H1 (cell line): ENCODE results near the gene PLPP7. TPM values are rescaled to one million over a fixed set of nuclear protein-coding genes. Genes with fewer than 3 reads are reported as not detected.

ENCODE experiments used
- CTCF ChIA-PET: fragments of 300-600 bp; sonication (Branson Sonifier 250); formaldehyde crosslinking; loops from one replicate; lab custom pipeline; 2021; ENCODE audit not compliant: partially characterized antibody; lab: Charles Lee
- POLR2A ChIA-PET: fragments of 300-600 bp; sonication (Branson Sonifier 250); formaldehyde crosslinking; loops from one replicate; lab custom pipeline; 2021; ENCODE audit warnings: inconsistent platforms; ENCODE audit not compliant: partially characterized antibody; lab: Charles Lee
- DNase-seq, 2 experiments: peaks; one replicate each; pipeline versions ENCODE4 v3.0.0 to v3.0.0-alpha.2; 2010 to 2022; ENCODE audit warnings: low spot score in 2 of 2, low read depth in 1 of 2, mixed read lengths in 1 of 2
- FAIRE-seq: peaks from 2 replicates; lab custom pipeline; 2011; peaks lifted over from hg19 to GRCh38; lab: Jason Lieb, UNC
- H2AFZ ChIP-seq: 2 replicates; pipeline ENCODE4 v1.8.1; 2012; ENCODE audit warnings: low read length, inconsistent platforms
- H2AK5ac ChIP-seq: 2 replicates; pipeline ENCODE4 v1.6.1; 2013; ENCODE audit warnings: low read depth, low read length
- H2BK120ac ChIP-seq: replicated peaks from 2 replicates; pipeline ENCODE3; 2013; ENCODE audit warnings: low read depth, low read length, inconsistent platforms
- H2BK12ac ChIP-seq: 2 replicates; pipeline ENCODE4 v1.6.1; 2013; ENCODE audit warnings: low read depth, low read length
- H2BK15ac ChIP-seq: 2 replicates; pipeline ENCODE4 v1.6.1; 2013; ENCODE audit warnings: low read length
- H2BK20ac ChIP-seq: 2 replicates; pipeline ENCODE4 v1.6.1; 2013; ENCODE audit warnings: low read length
- H2BK5ac ChIP-seq: 2 replicates; pipeline ENCODE4 v1.6.1; 2013; ENCODE audit warnings: low read depth, low read length
- H3K14ac ChIP-seq: 2 replicates; pipeline ENCODE4 v1.6.1; 2013; ENCODE audit warnings: inconsistent platforms; ENCODE audit not compliant: insufficient read length
- H3K18ac ChIP-seq: 2 replicates; pipeline ENCODE4 v1.6.1; 2013; ENCODE audit warnings: low read length; ENCODE audit errors: extremely low read depth
- H3K23ac ChIP-seq: 2 replicates; pipeline ENCODE4 v1.6.1; 2013; ENCODE audit warnings: inconsistent platforms; ENCODE audit not compliant: insufficient read length
- H3K23me2 ChIP-seq: 2 replicates; pipeline ENCODE4 v1.6.1; 2013; ENCODE audit warnings: low read depth, low read length
- H3K27ac ChIP-seq: 2 replicates; pipeline ENCODE4 v1.6.1; 2011; ENCODE audit warnings: low read depth, low read length, inconsistent platforms
- H3K27me3 ChIP-seq, 4 experiments: replicated peaks in 1 of 4; 1 replicate in 1 of 4; 2 replicates in 3 of 4; pipeline versions ENCODE4 v1.6.1 to v1.8.1; 2011 to 2013; ENCODE audit warnings: low read length in 3 of 4, mild to moderate bottlenecking in 3 of 4, inconsistent platforms in 2 of 4, mixed read lengths in 2 of 4, moderate library complexity in 1 of 4; ENCODE audit not compliant: control insufficient read depth in 3 of 4, insufficient read depth in 3 of 4; ENCODE audit errors: extremely low read depth in 1 of 4
- H3K36me3 ChIP-seq, 4 experiments: 2 replicates each; pipeline versions ENCODE4 v1.6.1 to v1.8.1; 2011 to 2013; ENCODE audit warnings: mild to moderate bottlenecking in 4 of 4, low read length in 3 of 4, moderate library complexity in 2 of 4, control low read depth in 1 of 4, inconsistent platforms in 1 of 4; ENCODE audit not compliant: insufficient read depth in 4 of 4, control insufficient read depth in 2 of 4
- H3K4ac ChIP-seq: replicated peaks from 2 replicates; pipeline ENCODE3; 2013; ENCODE audit warnings: low read length, low read depth, mixed read lengths, inconsistent platforms; ENCODE audit not compliant: insufficient read length
- H3K4me1 ChIP-seq, 4 experiments: replicated peaks in 1 of 4; 1 replicate in 1 of 4; 2 replicates in 3 of 4; pipeline versions ENCODE4 v1.6.1 to v1.8.1; 2011 to 2013; ENCODE audit warnings: low read length in 3 of 4, inconsistent platforms in 2 of 4, mixed read lengths in 1 of 4; ENCODE audit not compliant: insufficient read depth in 4 of 4, control insufficient read depth in 3 of 4
- H3K4me2 ChIP-seq, 2 experiments: 2 replicates each; pipeline versions ENCODE4 v1.6.1 to v1.8.1; 2011 to 2013; ENCODE audit warnings: low read depth in 2 of 2, low read length in 2 of 2, control low read depth in 1 of 2, inconsistent platforms in 1 of 2, mild to moderate bottlenecking in 1 of 2; ENCODE audit not compliant: insufficient read depth in 1 of 2
- H3K4me3 ChIP-seq, 4 experiments: fragments of 200-600, 300-600 bp in 1 of 4; sonication (generic), shearing (Covaris generic), sonication (Bioruptor Twin) in 1 of 4; 2 replicates each; pipeline versions ENCODE4 v1.5.1 to v1.8.1; 2011 to 2016; ENCODE audit warnings: low read length in 4 of 4, low read depth in 3 of 4, control low read depth in 2 of 4, inconsistent platforms in 2 of 4, mild to moderate bottlenecking in 2 of 4, mixed read lengths in 1 of 4, moderate library complexity in 1 of 4; ENCODE audit not compliant: insufficient read depth in 2 of 4; ENCODE audit errors: extremely low read depth in 1 of 4
- H3K56ac ChIP-seq: replicated peaks from 2 replicates; pipeline ENCODE3; 2013; ENCODE audit warnings: low read depth, mild to moderate bottlenecking, mixed read lengths, low read length, inconsistent platforms; ENCODE audit not compliant: insufficient read length
- H3K79me1 ChIP-seq: 2 replicates; pipeline ENCODE4 v1.6.1; 2013; ENCODE audit warnings: low read depth, low read length, control low read depth
- H3K79me2 ChIP-seq, 2 experiments: 2 replicates each; pipeline versions ENCODE4 v1.6.1 to v1.8.1; 2012 to 2013; ENCODE audit warnings: low read length in 2 of 2, mild to moderate bottlenecking in 2 of 2, inconsistent platforms in 1 of 2; ENCODE audit not compliant: insufficient read depth in 2 of 2, control insufficient read depth in 1 of 2
- H3K9ac ChIP-seq, 4 experiments: replicated peaks in 1 of 4; 1 replicate in 1 of 4; 2 replicates in 3 of 4; pipeline versions ENCODE4 v1.6.1 to v1.8.1; 2011 to 2013; ENCODE audit warnings: low read depth in 3 of 4, low read length in 3 of 4, control low read depth in 2 of 4, mild to moderate bottlenecking in 2 of 4, moderate library complexity in 2 of 4, inconsistent platforms in 1 of 4; ENCODE audit errors: extremely low read depth in 1 of 4
- H3K9me3 ChIP-seq, 2 experiments: 2 replicates each; pipeline versions ENCODE4 v1.6.1 to v1.8.1; 2012 to 2013; ENCODE audit warnings: mild to moderate bottlenecking in 2 of 2, moderate library complexity in 2 of 2, control low read depth in 1 of 2, inconsistent platforms in 1 of 2, low read depth in 1 of 2, low read length in 1 of 2, mixed read lengths in 1 of 2; ENCODE audit not compliant: insufficient read depth in 2 of 2
- H4K20me1 ChIP-seq, 2 experiments: replicated peaks in 1 of 2; 2 replicates each; pipeline versions ENCODE3 to v1.8.1; 2011 to 2013; ENCODE audit warnings: inconsistent platforms in 2 of 2, low read length in 2 of 2, mild to moderate bottlenecking in 1 of 2; ENCODE audit not compliant: insufficient read depth in 2 of 2, control insufficient read depth in 1 of 2
- H4K5ac ChIP-seq: 2 replicates; pipeline ENCODE4 v1.6.1; 2013; ENCODE audit warnings: low read length, low read depth, mixed read lengths, inconsistent platforms; ENCODE audit not compliant: insufficient read length
- H4K8ac ChIP-seq: 2 replicates; pipeline ENCODE4 v1.8.0; 2013; ENCODE audit warnings: mild to moderate bottlenecking, moderate library complexity, low read length, inconsistent platforms; ENCODE audit not compliant: insufficient read depth; ENCODE audit errors: extremely low read depth
- H4K91ac ChIP-seq: replicated peaks from 2 replicates; pipeline ENCODE3; 2013; ENCODE audit warnings: low read length, mixed read lengths, inconsistent platforms; ENCODE audit not compliant: insufficient read length
- CBX5 ChIP-seq: fragments of 300-800, 300-1000 bp; sonication (generic); IDR thresholded peaks from 2 replicates; pipeline ENCODE4 v1.7.1; 2016; ENCODE audit warnings: antibody characterized with exemption, low read length, low read depth
- RFX5 ChIP-seq: IDR thresholded peaks from 2 replicates; pipeline ENCODE4 v1.6.1; 2011; ENCODE audit warnings: low read depth, low read length, improper control_type of control experiment, borderline replicate concordance
- WGBS, 2 experiments: shearing (Covaris generic) in 1 of 2; methylation state at CpG; one replicate each; pipeline versions ENCODE4 v1.1.6 to v1.1.7; 2013 to 2015; ENCODE audit warnings: low lambda C conversion rate in 2 of 2, mixed read lengths in 2 of 2, inconsistent platforms in 1 of 2, low coverage in 1 of 2, missing lambda C conversion rate in 1 of 2; ENCODE audit not compliant: insufficient replicate concordance in 2 of 2, insufficient coverage in 1 of 2, insufficient read length in 1 of 2; ENCODE audit errors: extremely low coverage in 1 of 2, missing lambda C conversion rate in 1 of 2; 5-methylcytosine and 5-hydroxymethylcytosine counted together
- polyA plus RNA-seq, 7 experiments: library from polyadenylated mRNA; depleted of rRNA in 3 of 7; stranded (reverse) in 5 of 7; unstranded in 2 of 7; fragments of >200 nt in 5 of 7; fragments of 200-250 nt in 2 of 7; gene quantifications; 1 replicate in 5 of 7; 2 replicates in 1 of 7; 4 replicates in 1 of 7; pipeline versions ENCODE4 v1.2.1 to v1.2.3, GENCODE V29; 2011 to 2013; ENCODE audit warnings: missing spikeins in 2 of 7, mixed read lengths in 2 of 7
- total RNA-seq: library from RNA; stranded (reverse); fragmentation: NEBNext Ultra II Directional; extraction: Animal tissue kit (Norgen Biotek cat#: 25700); gene quantifications from 2 replicates; pipeline ENCODE4 v1.2.1, GENCODE V29; 2021

Gene PLPP7
- total and polyA plus RNA-seq, 2 of the 8 experiments (the other 6 are each of a cell fraction or from before 2014, with no cell fraction given), result 3.4 to 3.9 TPM

DNA sequence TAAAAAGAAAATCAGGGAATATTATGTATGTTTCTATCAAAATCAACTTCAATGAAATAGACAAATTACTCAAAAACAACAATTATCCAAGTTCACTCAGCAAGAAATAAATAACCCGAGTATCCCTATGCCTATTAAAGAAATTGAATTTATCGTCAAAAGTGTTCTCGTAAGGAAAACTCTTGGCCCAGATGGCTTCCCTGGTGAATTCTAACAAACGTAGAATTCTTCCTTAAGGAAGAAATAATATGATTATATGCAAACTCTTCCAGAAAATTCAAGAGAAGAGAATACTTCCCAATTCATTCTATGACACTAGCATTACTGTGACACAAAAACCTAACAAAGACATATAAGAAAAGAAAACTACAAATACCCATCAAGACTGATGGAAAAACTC, 42.9 kb upstream of the PLPP7 start:
- Histone ChIP-seq H2BK15ac (no peak overlapping the region), H2BK12ac (no peak overlapping the region), H4K5ac (no peak overlapping the region), H4K91ac (no peak overlapping the region), H3K4me2 (no peak overlapping the region), H3K56ac (no peak overlapping the region), H4K20me1 (no peaks in the 10 kb centered on the region), H2BK5ac (no peak overlapping the region), H3K79me1 (no peaks in the 10 kb centered on the region), H2AK5ac (no peak overlapping the region), H3K18ac (no peak overlapping the region), H2BK120ac (no peak overlapping the region), H3K4me3 (no peak overlapping the region), H4K8ac (no peak overlapping the region), H3K27me3 (no peaks in the 10 kb centered on the region), H2AFZ (no peak overlapping the region), H3K9ac (no peak overlapping the region), H3K4ac (no peak overlapping the region), H3K23ac (no peak overlapping the region), H3K36me3 (no peaks in the 10 kb centered on the region), H3K9me3 (peaks cover 0 to 5% of the 10 kb centered on the region in 2 experiments; a peak in 1 of 4 replicates), H3K23me2 (no peaks in the 10 kb centered on the region), H3K79me2 (no peaks in the 10 kb centered on the region), H3K4me1 (no peaks in the 10 kb centered on the region), H3K27ac (no peak overlapping the region), H2BK20ac (no peak overlapping the region), H3K14ac (no peak overlapping the region)
- no peak for FAIRE-seq
- ChIA-PET POLR2A (no interaction called here), CTCF (interaction anchor here (1.1 kb wide), 1 partner anchor 48 kb away, joined by 3 read pairs; no protein-coding TSS in a partner anchor)
- DNase-seq, result no peak
- 97% methylated on average over 4 of the region's 4 CpGs; no CpG with 5 or more reads in 1 of the 2 experiments for WGBS, 2 experiments
- no peak for TF ChIP-seq CBX5
- TF ChIP-seq RFX5, result no peak
